Measurements from ENCODE around the gene DAO.

Gene DAO

DNA sequence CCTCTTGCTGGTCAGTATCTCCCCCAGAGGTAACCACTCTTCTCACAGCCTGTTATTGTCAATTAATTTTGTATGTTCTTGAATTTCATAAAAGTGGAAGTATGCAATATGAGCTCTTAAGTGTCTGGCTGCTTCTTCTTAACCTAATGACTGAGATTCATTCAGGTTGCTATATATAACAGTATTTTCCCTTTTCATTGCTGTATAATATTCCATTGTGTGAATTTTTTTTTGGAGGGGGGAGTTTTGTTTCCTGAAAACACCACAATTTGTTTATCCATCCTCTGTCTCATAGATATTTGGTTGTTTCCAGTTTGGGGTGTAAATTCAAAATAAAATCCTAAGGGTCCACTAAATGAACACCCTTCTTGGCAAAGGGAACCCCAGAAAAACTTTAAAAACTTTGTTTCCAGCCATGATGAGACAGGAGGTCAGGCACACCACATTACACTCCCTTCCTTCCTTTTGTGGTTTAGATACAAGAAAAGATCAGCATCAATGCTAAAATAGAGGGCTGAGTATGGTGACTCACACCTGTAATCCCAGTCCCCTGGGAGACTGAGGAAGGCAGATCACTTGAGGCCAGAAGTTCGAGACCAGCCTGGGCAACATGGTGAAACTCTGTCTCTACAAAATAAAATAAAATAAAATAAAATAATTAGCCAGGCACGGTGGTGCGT, 4.1 kb upstream of the DAO start:
- DNase-seq (ENCODE audit: low spot score), result no peak

- DNase-seq (ENCODE audit: low spot score), result no peak
Measured at GRCh38 chr12:108876550-108876949, 3.3 kb upstream of the DAO start.

GRCh38 chr12:108881953-108882352, 2.1 kb downstream of the DAO start:
- DNase-seq (ENCODE audit: low spot score), result no peak

- peak; percentile 68 for DNase-seq (ENCODE audit: low spot score)
Measured at GRCh38 chr12:108884116-108885012, 4.5 kb downstream of the DAO start.

- DNase-seq (ENCODE audit: low spot score), result no peak
Measured at GRCh38 chr12:108886873-108887629, 7.2 kb downstream of the DAO start.

- no peak for DNase-seq (ENCODE audit: low spot score)
Measured at GRCh38 chr12:108888031-108888430, 8.1 kb downstream of the DAO start.

DNA sequence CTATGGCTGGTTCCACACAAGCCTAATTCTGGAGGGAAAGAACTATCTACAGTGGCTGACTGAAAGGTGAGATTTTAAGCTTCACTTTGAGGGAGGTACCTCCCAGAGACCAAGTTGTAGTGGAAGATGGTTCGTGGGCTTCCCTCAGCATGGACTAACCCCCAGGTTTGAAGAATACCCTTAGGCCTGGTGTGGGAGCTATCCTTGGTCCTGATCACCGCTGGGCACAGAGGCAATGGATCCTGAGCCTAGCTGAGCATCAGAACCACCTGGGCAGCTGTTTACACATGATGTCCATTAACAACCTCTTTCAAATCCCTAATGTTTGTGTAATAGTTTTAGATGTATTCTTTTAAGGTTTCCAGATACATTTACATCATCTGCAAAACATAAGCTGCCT, 10.3 kb downstream of the DAO start:
- DNase-seq (ENCODE audit: low spot score), result no peak

DNA sequence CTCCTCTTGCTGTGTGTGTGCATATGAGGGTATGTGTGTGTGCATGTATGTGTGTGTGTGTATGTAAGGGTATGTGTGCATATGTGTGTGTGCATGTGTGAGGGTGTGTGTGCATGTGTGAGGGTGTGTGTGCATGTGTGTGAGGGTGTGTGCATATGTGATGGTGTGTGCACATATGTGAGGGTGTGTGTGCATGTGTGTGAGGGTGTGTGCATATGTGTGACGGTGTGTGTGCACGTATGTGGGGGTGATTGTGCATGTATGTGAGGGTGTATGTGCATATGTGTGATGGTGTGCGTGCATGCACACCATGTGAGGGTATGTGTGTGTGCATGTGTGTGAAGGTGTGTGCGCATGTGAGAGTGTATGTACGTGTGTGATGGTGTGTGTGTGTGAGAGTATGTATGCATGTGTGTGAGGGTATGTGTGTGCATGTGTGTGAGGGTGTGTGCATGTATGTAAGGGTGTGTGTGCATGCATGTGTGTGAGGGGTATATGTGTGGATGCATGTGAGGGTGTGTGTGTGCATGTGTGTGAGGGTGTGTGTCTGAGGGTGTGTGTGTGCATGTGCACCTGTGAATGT, 15.4 kb downstream of the DAO start:
- DNase-seq (ENCODE audit: low spot score), result no peak

GRCh38 chr12:108896336-108896735, 16.4 kb downstream of the DAO start:
- no peak for DNase-seq (ENCODE audit: low spot score)

GRCh38 chr12:108896817-108897216, 16.9 kb downstream of the DAO start:
- no peak for DNase-seq (ENCODE audit: low spot score)

GRCh38 chr12:108899145-108899544, 19.3 kb downstream of the DAO start:
- DNase-seq (ENCODE audit: low spot score), result no peak

DNA sequence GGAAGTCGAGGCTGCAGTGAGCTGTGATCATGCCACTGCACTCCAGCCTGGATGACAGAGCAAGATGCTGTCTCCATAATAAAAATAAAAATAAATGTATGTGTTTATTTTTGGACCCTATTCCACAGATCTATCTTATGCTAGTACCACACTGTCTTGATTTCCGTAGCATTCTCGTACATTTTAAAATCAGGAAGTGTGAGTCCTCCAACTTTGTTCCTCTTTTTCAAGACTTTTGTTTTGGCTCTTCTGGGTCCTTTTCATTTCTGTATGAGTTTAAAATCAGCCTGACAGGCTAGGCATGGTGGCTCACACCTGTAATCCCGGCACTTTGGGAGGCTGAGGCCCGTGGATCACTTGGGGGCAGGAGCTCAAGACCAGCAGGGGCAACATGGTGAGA, 25.8 kb downstream of the DAO start:
- DNase-seq (ENCODE audit: low spot score), result no peak

- no peak for DNase-seq (ENCODE audit: low spot score)
Measured at GRCh38 chr12:108906971-108907370, 27.1 kb downstream of the DAO start.

DNA sequence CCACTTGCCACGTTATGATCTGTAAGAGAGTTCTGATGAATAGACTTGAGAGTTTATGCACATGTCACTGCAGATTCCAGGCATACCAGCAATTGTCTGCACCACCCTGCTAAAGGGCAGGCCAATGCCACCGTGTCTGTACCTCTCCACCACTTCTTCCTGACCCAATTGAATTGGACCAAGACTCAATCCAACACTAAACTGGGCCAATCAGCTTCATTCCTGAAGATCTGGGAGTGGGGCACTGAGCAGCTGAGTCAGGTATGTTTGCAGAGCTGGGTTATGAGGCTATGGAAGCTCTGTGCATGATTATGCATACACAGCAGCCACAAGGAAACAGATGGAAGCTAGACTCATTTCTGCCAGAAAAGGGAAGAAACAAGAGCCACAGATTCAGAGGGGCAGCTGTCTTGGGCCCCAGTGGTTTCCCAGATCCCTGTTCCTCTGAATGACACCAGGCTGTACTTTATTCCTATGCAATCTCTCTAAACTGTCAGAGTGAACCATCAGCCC, 28.0 kb downstream of the DAO start:
- DNase-seq (ENCODE audit: low spot score), result no peak

DNA sequence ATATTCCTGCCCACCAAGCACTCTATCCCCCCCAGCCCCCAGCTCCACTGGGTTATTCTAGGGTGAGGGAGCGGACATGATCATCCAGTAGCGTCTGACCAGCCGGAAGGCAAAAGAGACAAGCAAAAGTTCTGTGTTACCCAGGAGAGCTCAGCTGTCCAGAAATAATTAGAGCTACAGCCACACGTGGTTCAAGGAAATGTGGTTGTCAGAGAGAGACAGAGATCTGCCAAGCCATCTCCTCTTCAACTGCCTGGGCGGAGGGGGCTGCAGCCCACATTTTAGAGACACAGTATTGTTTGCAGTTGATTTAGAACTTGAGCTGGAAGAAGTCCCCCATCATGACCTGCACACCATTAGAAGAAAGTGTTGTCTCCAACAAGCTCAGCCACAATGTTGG, 30.4 kb downstream of the DAO start:
- no peak for DNase-seq (ENCODE audit: low spot score)

DNA sequence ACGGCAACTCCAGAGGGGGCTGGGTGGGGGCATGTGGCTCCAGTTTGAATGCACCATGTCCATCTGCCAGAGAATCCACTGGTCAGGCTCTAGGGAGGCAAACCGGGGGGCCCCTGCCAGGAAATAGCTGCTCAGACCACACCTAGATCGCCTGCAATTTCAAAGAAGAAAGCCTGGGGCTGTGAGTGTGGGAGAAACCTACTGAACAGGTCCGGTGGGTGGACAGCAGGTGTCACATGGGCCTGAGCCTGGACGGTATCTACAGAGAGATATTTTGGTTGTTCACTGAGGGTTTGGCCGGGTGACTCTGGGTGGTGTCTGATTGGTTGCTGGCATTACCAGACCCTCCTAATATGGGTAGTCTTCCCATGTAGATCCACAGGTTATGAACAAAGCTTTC, 32.0 kb downstream of the DAO start:
- no peak for DNase-seq (ENCODE audit: low spot score)

GRCh38 chr12:108912361-108912760, 32.5 kb downstream of the DAO start:
- no peak for DNase-seq (ENCODE audit: low spot score)

GRCh38 chr12:108914121-108914531, 34.2 kb downstream of the DAO start:
- no peak for DNase-seq (ENCODE audit: low spot score)

DNA sequence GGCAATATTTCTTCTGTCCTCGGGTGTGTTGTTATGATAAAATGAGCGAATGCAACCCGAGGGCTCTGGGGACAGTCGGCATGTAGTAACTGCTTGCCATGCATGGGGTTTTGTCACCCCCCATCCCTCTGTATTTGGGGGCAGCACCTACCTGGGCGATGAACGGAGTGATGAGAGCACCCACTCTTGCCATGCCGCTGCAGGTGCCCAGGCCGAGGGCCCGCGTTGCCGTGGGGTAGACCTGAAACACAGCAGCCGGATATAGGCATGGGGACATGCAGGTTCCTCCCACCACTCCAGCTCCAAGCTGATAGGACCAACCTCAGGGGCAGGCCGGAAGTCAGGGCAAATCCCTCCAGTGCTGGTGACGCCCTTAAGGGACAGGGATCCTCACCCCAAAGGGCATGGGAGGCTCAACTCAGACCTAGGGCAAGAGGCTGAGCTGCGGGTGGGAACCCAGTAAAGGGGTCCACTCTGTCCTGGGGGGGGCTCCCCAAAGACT, 35.8 kb downstream of the DAO start:
- DNase-seq (ENCODE audit: low spot score), result no peak

- no peak for DNase-seq (ENCODE audit: low spot score)
Measured at GRCh38 chr12:108916336-108916735, 36.4 kb downstream of the DAO start.

GRCh38 chr12:108918206-108918605, 38.3 kb downstream of the DAO start:
- no peak for DNase-seq (ENCODE audit: low spot score)
